ENCODE results near the gene ZGRF1.
"Not testable (repeated sequence)": the region's sequence is repeated elsewhere in the genome, so short reads cannot be mapped to it uniquely, and the experiment has no call there.

The ZGRF1 gene

DNA sequence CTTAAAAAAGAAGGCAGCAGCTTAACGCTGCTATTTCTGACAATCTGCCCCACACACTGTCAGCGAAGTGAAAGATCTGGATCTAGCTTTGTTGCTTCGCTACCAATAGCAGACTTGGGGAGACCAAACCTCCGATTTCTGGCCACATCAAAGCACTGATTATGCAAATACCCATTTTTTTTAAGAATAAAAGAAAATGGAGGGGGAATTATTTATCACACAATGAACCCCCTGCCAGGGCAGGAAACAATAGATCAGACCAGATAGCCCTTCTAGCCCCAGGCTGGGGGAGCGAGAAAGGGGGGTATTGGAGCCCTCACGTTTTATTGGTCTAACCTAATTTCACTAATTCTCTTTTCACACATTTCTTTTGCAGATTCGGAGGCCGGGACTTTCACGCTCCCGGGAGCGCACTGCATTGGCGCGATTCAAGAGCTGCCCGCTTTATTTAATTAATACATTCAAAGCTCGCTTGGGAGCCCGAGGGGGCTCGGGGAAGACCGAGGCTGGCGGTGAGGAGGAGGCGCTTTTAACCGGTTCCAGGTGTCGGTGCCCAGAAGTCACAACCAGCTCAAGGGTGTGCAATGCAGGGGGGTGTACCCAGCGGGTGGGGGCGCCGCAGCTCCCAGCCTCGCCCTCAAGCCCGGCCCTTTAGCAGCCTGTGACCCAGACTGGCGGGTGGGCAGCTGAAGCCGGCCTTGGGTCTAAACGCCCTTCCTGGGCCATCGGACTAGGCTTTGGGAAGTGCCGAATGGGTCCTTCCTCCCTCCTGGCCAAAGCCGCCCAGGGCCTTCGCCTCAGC, 126.2 kb downstream of the ZGRF1 start:
- TF ChIP-seq GATA1 (IDR thresholded peaks at IDR 0.05; ENCODE audit: low read depth, low read length) (no peak), POLR2A (IDR thresholded peaks at IDR 0.05; ENCODE audit: low read length) (no peak)
- no peak for DNase-seq

DNA sequence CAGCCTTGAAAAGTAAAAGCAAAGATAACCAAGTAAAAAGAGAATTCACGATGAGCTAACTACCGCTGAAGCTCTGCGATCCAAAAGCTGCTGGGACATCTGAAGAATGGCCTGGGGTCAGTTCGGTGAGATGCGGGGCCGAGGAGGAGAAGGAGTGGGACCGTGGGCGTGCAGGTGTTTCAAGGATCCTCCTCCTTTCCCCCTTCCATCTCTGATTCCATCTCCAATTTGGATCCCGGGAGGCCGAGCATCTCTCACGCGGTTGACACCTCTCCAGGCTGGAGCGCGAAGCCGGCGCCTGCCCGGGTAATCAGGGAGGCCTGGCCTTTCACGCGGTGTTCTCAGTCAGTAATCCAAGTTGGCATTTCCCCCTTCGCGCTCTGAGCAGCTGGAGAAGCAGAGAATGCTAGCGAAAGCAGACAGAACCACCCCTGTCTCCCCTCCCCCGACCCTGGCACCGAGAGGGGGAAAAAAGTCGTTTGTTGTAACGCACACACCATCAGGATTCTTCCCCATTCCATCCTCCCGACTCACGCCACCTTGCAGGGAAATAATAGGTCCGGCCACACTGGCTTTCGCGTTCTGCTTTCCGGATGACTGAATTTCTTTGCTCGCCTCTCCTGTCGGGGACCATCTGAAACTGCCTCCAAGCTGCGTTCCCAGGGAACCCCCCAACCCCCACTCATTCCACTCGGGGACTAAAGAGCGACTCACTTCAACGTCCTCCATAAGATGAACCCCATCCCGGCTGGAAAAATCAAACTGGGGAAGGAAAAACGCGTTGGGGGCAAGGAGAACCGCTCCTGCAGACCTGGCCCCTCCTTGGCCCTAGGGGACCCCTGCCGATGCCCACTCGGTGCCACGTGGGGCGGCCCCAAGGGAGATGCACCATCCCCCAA, 127.2 kb downstream of the ZGRF1 start:
- DNase-seq, result no peak
- no peak for TF ChIP-seq GATA1 (IDR thresholded peaks at IDR 0.05; ENCODE audit: low read depth, low read length)
- no peak for TF ChIP-seq POLR2A (IDR thresholded peaks at IDR 0.05; ENCODE audit: low read length)

DNA sequence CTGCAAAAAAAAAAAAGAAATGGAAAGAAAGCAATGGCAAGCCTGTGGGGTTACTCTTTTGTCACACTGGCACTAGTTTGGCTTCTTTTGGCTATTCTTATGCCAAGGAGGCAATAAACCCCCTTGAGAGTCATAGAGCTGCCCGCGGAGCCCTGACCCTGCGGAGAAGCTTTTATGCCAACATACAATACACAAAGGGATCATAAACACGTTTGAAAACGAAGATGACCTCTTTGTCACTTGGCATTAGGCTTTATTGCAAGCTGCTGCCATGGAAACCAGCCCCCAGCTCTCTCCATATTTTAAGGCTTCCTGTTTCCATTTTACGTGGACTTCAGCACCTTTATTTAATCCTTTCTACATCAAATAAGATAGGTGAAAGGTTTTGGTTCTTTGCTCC, 128.4 kb downstream of the ZGRF1 start:
- no peak for TF ChIP-seq GATA1 (IDR thresholded peaks at IDR 0.05; ENCODE audit: low read depth, low read length)
- no peak for TF ChIP-seq POLR2A (IDR thresholded peaks at IDR 0.05; ENCODE audit: low read length)
- no peak for DNase-seq

DNA sequence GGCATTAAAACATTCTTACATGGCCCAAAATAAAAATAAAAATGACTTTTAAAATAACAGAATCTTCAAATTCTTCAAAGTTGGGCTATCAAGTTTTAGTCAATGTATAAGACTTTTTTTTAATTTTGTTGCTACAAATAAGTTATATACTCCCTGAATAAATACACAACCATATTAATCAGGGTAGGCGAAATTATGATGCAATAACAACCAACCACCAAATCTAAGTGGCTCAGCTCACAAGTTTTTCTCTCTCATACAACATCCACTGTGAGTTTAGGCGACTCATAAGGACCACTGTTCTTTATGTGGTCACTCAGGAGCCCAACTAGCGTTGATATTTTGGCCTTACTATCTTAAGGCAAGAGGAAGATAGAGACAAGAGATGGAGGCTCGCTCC, 131.9 kb downstream of the ZGRF1 start:
- DNase-seq, result no peak
- TF ChIP-seq POLR2A (IDR thresholded peaks at IDR 0.05; ENCODE audit: low read length) (no peak), GATA1 (IDR thresholded peaks at IDR 0.05; ENCODE audit: low read depth, low read length) (no peak)

DNA sequence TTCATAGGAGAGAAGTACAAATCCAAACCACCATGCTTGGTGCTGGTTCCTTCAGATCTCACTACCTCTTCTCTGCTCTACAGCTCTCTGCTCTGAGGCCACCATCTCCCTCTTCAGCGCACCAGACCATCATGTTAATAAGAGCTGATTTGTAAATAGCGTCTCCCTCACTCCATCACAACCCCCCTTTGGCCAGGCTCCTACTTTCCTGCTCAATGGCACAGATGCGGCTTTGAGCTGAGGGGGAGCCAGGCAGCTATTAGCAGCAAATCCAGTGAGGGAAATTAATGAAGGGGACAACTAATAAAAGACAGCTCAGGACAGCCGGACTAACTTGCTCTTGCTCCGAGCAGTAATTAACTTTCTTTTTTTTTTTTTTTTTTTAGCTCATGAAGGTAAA, 133.8 kb downstream of the ZGRF1 start:
- DNase-seq, result no peak
- TF ChIP-seq GATA1 (IDR thresholded peaks at IDR 0.05; ENCODE audit: low read depth, low read length), result no peak

DNA sequence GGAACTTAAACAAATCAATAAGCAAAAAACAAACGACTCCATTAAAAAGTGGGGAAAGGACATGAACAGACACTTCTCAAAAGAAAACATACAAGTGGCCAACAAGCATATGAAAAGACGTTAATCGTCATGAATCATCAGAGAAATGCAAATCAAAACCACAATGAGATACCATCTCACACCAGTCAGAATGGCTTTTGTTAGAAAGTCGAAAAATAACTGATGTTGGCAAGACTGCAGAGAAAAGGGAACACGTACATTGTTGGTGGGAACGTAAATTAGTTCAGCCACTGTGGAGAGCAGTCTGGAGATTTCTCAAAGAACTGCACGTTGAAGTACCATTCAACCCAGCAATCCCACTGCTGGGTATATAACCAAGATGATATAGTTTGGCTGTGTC, 144.4 kb downstream of the ZGRF1 start:
- no peak for DNase-seq
- TF ChIP-seq GATA1 (IDR thresholded peaks at IDR 0.05; ENCODE audit: low read depth, low read length) (no peak), POLR2A (IDR thresholded peaks at IDR 0.05; ENCODE audit: low read length) (no peak)

DNA sequence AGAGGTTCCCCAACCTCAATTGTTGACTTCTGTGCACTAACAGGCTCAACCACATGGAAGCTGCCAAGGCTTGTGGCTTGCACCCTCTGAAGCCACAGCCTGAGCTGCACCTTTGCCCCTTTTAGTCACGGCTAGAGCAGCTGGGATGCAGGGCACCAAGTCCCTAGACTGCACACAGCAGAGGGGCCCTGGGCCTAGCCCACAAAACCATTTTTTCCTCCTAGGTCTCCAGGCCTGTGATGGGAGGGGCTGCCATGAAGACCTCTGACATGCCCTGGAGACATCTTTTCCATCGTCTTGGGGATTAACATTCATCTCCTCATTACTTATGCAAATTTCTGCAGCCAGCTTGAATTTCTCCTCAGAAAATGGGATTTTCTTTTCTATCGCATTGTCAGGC, 145.9 kb downstream of the ZGRF1 start:
- not testable (repeated sequence) for DNase-seq
